Measurements from ENCODE around the gene ROR1.

DNA sequence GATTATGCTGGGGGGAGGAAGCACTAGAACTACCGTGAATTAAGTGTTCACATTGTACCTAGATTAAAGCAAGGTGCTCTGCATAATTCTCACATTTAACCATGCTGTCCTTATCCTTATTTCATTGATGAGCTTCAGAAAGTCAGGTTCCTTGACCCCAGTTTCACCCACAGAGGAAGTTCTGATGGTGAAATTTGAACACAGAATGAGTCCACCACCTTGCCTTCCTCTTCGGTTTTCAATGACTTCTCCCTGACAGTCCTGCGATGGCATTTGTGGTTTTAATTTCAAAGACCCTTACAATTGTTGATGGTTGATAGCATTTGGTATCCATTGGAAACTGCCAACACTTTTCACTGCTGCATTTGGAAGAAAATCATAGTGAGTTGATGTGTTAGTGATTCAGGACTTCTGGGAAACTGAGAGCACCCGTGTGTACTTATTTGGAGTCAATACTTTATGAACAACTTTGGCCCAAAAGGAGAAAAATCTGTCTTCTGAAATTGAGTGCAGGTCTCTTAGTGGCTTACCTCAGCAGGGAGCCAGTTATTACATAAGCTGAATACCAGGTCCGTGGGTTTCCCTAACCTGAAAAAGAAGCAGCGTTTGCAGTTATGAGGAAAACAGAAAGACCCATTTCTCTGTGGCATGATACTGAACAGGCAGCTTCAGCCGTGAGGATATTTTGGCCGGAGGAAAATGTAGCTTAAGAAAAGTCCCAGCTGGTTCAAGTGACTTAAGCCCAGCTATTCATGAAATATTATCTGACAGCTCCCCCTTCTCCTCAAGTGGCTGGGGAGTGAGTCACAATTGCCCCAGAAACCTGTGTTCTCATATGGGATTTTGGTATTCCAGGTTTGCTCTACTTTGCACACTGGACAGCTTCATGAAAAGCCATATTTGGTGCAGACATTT, 47.5 kb downstream of the ROR1 start:
- no peak for TF ChIP-seq POLR2AphosphoS5 (IDR thresholded peaks at IDR 0.05; ENCODE audit: low read depth, low read length)
- TF ChIP-seq, protein P1, sequence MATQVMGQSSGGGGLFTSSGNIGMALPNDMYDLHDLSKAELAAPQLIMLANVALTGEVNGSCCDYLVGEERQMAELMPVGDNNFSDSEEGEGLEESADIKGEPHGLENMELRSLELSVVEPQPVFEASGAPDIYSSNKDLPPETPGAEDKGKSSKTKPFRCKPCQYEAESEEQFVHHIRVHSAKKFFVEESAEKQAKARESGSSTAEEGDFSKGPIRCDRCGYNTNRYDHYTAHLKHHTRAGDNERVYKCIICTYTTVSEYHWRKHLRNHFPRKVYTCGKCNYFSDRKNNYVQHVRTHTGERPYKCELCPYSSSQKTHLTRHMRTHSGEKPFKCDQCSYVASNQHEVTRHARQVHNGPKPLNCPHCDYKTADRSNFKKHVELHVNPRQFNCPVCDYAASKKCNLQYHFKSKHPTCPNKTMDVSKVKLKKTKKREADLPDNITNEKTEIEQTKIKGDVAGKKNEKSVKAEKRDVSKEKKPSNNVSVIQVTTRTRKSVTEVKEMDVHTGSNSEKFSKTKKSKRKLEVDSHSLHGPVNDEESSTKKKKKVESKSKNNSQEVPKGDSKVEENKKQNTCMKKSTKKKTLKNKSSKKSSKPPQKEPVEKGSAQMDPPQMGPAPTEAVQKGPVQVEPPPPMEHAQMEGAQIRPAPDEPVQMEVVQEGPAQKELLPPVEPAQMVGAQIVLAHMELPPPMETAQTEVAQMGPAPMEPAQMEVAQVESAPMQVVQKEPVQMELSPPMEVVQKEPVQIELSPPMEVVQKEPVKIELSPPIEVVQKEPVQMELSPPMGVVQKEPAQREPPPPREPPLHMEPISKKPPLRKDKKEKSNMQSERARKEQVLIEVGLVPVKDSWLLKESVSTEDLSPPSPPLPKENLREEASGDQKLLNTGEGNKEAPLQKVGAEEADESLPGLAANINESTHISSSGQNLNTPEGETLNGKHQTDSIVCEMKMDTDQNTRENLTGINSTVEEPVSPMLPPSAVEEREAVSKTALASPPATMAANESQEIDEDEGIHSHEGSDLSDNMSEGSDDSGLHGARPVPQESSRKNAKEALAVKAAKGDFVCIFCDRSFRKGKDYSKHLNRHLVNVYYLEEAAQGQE (IDR thresholded peaks at IDR 0.05; ENCODE audit: insufficient read depth in 1 of 2, low read depth in 2 of 2, low read length in 2 of 2) = no peak
